HG03521 (cell line): ENCODE measurements around the gene CACNA1I.

Source experiments
- ATAC-seq: cut with Tn5 transposase; IDR thresholded peaks from one replicate; pipeline ENCODE4 v1.9.1; 2021; ENCODE audit warnings: mild to moderate bottlenecking, moderate library complexity; ENCODE audit not compliant: unreplicated experiment

CACNA1I gene

GRCh38 chr22:39713799-39714290 lies 143.3 kb downstream of the CACNA1I start:
- no peak for ATAC-seq

- ATAC-seq: no peak
Observed at GRCh38 chr22:39714321-39714720, 143.8 kb downstream of the CACNA1I start.

- no peak for ATAC-seq
Observed at GRCh38 chr22:39715778-39716495, 145.4 kb downstream of the CACNA1I start.

- ATAC-seq: no peak
Observed at GRCh38 chr22:39716534-39716933, 146.0 kb downstream of the CACNA1I start.

- no peak for ATAC-seq
Observed at GRCh38 chr22:39717099-39717498, 146.5 kb downstream of the CACNA1I start.

- ATAC-seq: no peak
Observed at GRCh38 chr22:39718206-39718605, 147.7 kb downstream of the CACNA1I start.

GRCh38 chr22:39718921-39719475 lies 148.4 kb downstream of the CACNA1I start:
- no peak for ATAC-seq

- no peak for ATAC-seq
Observed at GRCh38 chr22:39719559-39720450, 149.3 kb downstream of the CACNA1I start.

- ATAC-seq: no peak
Observed at GRCh38 chr22:39721206-39722031, 150.9 kb downstream of the CACNA1I start.

GRCh38 chr22:39722032-39722325 lies 151.4 kb downstream of the CACNA1I start:
- ATAC-seq: no peak

- no peak for ATAC-seq
Observed at GRCh38 chr22:39722501-39722900, 151.9 kb downstream of the CACNA1I start.

- no peak for ATAC-seq
Observed at GRCh38 chr22:39723463-39723862, 152.9 kb downstream of the CACNA1I start.

- ATAC-seq: no peak
Observed at GRCh38 chr22:39723899-39724351, 153.4 kb downstream of the CACNA1I start.

- ATAC-seq: no peak
Observed at GRCh38 chr22:39724390-39724789, 153.8 kb downstream of the CACNA1I start.

- ATAC-seq: no peak
Observed at GRCh38 chr22:39724857-39725256, 154.3 kb downstream of the CACNA1I start.

- ATAC-seq: no peak
Observed at GRCh38 chr22:39725351-39726035, 154.9 kb downstream of the CACNA1I start.

GRCh38 chr22:39727541-39727940 lies 157.0 kb downstream of the CACNA1I start:
- no peak for ATAC-seq

GRCh38 chr22:39728236-39728860 lies 157.8 kb downstream of the CACNA1I start:
- no peak for ATAC-seq

- ATAC-seq: no peak
Observed at GRCh38 chr22:39729141-39729934, 158.8 kb downstream of the CACNA1I start.
